GM12873 (cell line): ENCODE data around the gene KRT36.

ENCODE experiments used
- CTCF ChIP-seq: IDR thresholded peaks from 2 replicates; pipeline ENCODE4 v1.5.1; 2012; ENCODE audit warnings: low read depth, mild to moderate bottlenecking, moderate library complexity, low read length, control low read depth; ENCODE audit not compliant: insufficient read depth; ENCODE audit errors: missing control alignments

KRT36 gene

GRCh38 chr17:41513168-41513547, 23.4 kb upstream of the KRT36 start:
- no peak for TF ChIP-seq CTCF

- no peak for TF ChIP-seq CTCF
Measured at GRCh38 chr17:41512546-41513167, 22.9 kb upstream of the KRT36 start.

GRCh38 chr17:41511716-41512115, 22.0 kb upstream of the KRT36 start:
- TF ChIP-seq CTCF: no peak

- no peak for TF ChIP-seq CTCF
Measured at GRCh38 chr17:41511116-41511515, 21.4 kb upstream of the KRT36 start.

- TF ChIP-seq CTCF: no peak
Measured at GRCh38 chr17:41510251-41511065, 20.7 kb upstream of the KRT36 start.

- no peak for TF ChIP-seq CTCF
Measured at GRCh38 chr17:41507315-41507880, 17.7 kb upstream of the KRT36 start.
